HCT116 (cell line): ENCODE measurements around the gene OR6B1. TPM values are rescaled to one million over a fixed set of nuclear protein-coding genes. Genes with fewer than 3 reads are reported as not detected.

ENCODE experiments used
- ATAC-seq: fragments of 200-7000 bp; cut with Tn5 transposase; 2 replicates; pipeline ENCODE4 v1.9.1; 2020; ENCODE audit warnings: mild to moderate bottlenecking, moderate library complexity
- BruUV-seq: library from RNA; stranded (reverse); fragments of 400-500 nt; replicated peaks from 2 replicates; lab custom pipeline; 2021; lab: Mats Ljungman, UMichigan
- CTCF ChIA-PET: fragments of 300-600 bp; sonication (Branson Sonifier 250); formaldehyde crosslinking; loops from one replicate; lab custom pipeline; 2021; ENCODE audit warnings: antibody characterized with exemption; lab: Charles Lee
- POLR2A ChIA-PET: fragments of 300-600, 350-600 bp; sonication (Branson Sonifier 250); formaldehyde crosslinking; loops from one replicate; lab custom pipeline; 2021; ENCODE audit warnings: antibody characterized with exemption; lab: Charles Lee
- RAD21 ChIA-PET, 2 experiments: fragments of 300-600 bp; sonication (Branson Sonifier 250); formaldehyde crosslinking; loops; one replicate each; lab custom pipeline; 2023; ENCODE audit warnings: low total read pairs in 2 of 2; ENCODE audit not compliant: uncharacterized antibody in 2 of 2, unreplicated experiment in 2 of 2, low non-redundant PET in 1 of 2; lab: Charles Lee
- DNase-seq: peaks from one replicate; pipeline ENCODE4 v3.0.0-alpha.2; 2010; ENCODE audit warnings: low read depth, low spot score
- H2AFZ ChIP-seq: fragments of 200-600 bp; shearing (Covaris generic), sonication (generic); 2 replicates; pipeline ENCODE4 v1.6.1; 2017; ENCODE audit warnings: low read depth, mixed run types, mixed read lengths, antibody characterized with exemption, low read length; ENCODE audit not compliant: poor library complexity, severe bottlenecking
- H3K27ac ChIP-seq: 2 replicates; pipeline ENCODE4 v1.5.1; 2012; ENCODE audit warnings: low read depth, low read length
- H3K27me3 ChIP-seq: fragments of 200-600 bp; sonication (generic); 2 replicates; pipeline ENCODE4 v1.6.1; 2016; ENCODE audit warnings: mixed run types, low read length, mixed read lengths; ENCODE audit not compliant: insufficient read depth
- H3K36me3 ChIP-seq, 2 experiments: fragments of 200-500 bp in 1 of 2; fragments of 200-600 bp in 1 of 2; sonication (Bioruptor generic) in 1 of 2; sonication (generic) in 1 of 2; 2 replicates each; pipeline versions ENCODE4 v1.5.1 to v1.6.1; 2014 to 2016; ENCODE audit warnings: low read length in 2 of 2, inconsistent platforms in 1 of 2, mixed read lengths in 1 of 2, mixed run types in 1 of 2; ENCODE audit not compliant: insufficient read depth in 2 of 2, control insufficient read depth in 1 of 2
- H3K4me1 ChIP-seq, 2 experiments: fragments of 200-600 bp in 1 of 2; sonication (generic) in 1 of 2; 2 replicates each; pipeline versions ENCODE4 v1.5.1 to v1.6.1; 2012 to 2017; ENCODE audit warnings: low read length in 2 of 2, inconsistent platforms in 1 of 2, mild to moderate bottlenecking in 1 of 2, mixed read lengths in 1 of 2, mixed run types in 1 of 2, moderate library complexity in 1 of 2; ENCODE audit not compliant: insufficient read depth in 2 of 2, control insufficient read depth in 1 of 2
- H3K4me2 ChIP-seq: fragments of 200-600 bp; sonication (generic); 2 replicates; pipeline ENCODE4 v1.6.1; 2017; ENCODE audit warnings: mixed run types, low read length, mixed read lengths
- H3K4me3 ChIP-seq, 2 experiments: fragments of 200-600 bp in 1 of 2; sonication (generic) in 1 of 2; replicated peaks in 1 of 2; 2 replicates each; pipeline ENCODE4 v1.5.1; 2011 to 2016; ENCODE audit warnings: low read length in 2 of 2, control low read depth in 1 of 2, low read depth in 1 of 2, mild to moderate bottlenecking in 1 of 2, mixed read lengths in 1 of 2, mixed run types in 1 of 2
- H3K79me2 ChIP-seq: fragments of 200-600 bp; sonication (generic); 2 replicates; pipeline ENCODE4 v1.6.1; 2017; ENCODE audit warnings: mild to moderate bottlenecking, mixed run types, low read length, moderate library complexity, mixed read lengths; ENCODE audit not compliant: insufficient read depth
- H3K9ac ChIP-seq: fragments of 200-600 bp; sonication (generic); 2 replicates; pipeline ENCODE4 v1.6.1; 2016; ENCODE audit warnings: low read length, mixed read lengths
- H3K9me2 ChIP-seq: fragments of 200-600 bp; sonication (generic), shearing (Covaris generic); 2 replicates; pipeline ENCODE4 v1.6.1; 2017; ENCODE audit warnings: mixed run types, mild to moderate bottlenecking, moderate library complexity; ENCODE audit not compliant: insufficient read depth
- H3K9me3 ChIP-seq, 2 experiments: fragments of 200-500 bp in 1 of 2; fragments of 200-600 bp in 1 of 2; sonication (Bioruptor generic) in 1 of 2; sonication (generic) in 1 of 2; 2 replicates each; pipeline ENCODE4 v1.6.1; 2014 to 2017; ENCODE audit warnings: low read length in 2 of 2, mixed read lengths in 2 of 2, inconsistent platforms in 1 of 2, low read depth in 1 of 2, mild to moderate bottlenecking in 1 of 2, mixed run types in 1 of 2, moderate library complexity in 1 of 2; ENCODE audit not compliant: control insufficient read depth in 1 of 2, insufficient read depth in 1 of 2
- H4K20me1 ChIP-seq: fragments of 200-600 bp; sonication (generic), shearing (Covaris generic); 2 replicates; pipeline ENCODE4 v1.6.1; 2017; ENCODE audit warnings: mixed run types, mild to moderate bottlenecking, moderate library complexity; ENCODE audit not compliant: insufficient read depth
- FOSL1 ChIP-seq: IDR thresholded peaks from 2 replicates; pipeline ENCODE4 v1.6.1; 2012; ENCODE audit warnings: low read depth
- SIN3A ChIP-seq: IDR thresholded peaks from 2 replicates; pipeline ENCODE4 v1.6.1; 2012; ENCODE audit warnings: low read depth
- SP1 ChIP-seq: IDR thresholded peaks from 2 replicates; pipeline ENCODE4 v1.6.1; 2012; ENCODE audit warnings: low read depth
- ZNF274 ChIP-seq: fragments of 200-500 bp; sonication (Bioruptor generic); IDR thresholded peaks from 2 replicates; pipeline ENCODE4 v1.6.1; 2014; ENCODE audit warnings: mild to moderate bottlenecking, low read depth, low read length, inconsistent platforms
- intact Hi-C: fragments of 100-400 bp; cut with micrococcal nuclease; formaldehyde crosslinking; loops from 2 replicates; pipeline ENCODE4 v1.10.0; 2022
- total RNA-seq: library from RNA; stranded (reverse); gene quantifications from one replicate; pipeline ENCODE4 v1.2.1, GENCODE V29; 2021; ENCODE audit not compliant: unreplicated experiment

OR6B1 gene
- total RNA-seq, 1 experiment from 2014 or later = not detected

DNA sequence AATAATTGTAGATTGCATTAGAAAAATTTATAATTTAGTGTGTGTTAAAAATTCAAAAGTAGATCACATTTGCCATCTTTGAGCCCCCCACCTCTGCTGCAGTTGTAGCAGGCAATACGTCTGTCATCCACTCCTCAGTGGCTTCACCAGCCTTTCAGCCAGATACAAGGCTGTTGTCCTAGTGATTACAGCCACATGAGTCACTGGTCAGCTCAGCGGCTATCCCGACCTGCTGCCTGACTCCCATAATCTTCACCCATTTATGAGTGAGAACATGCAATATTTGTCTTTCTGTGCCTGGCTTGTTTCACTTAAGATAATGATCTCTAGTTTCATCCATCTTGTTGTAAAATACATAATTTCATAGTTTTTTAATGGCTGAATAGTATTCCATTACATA is 57.8 kb downstream of the OR6B1 start:
- Histone ChIP-seq H2AFZ (peak overlapping the region; percentile 68), H3K79me2 (no peaks in the 10 kb centered on the region), H3K4me2 (no peak overlapping the region), H3K4me1 (peaks cover 0 to 4% of the 10 kb centered on the region in 2 experiments; a peak in 1 of 4 replicates), H3K9ac (no peak overlapping the region), H3K4me3 (no peak overlapping the region), H4K20me1 (no peaks in the 10 kb centered on the region), H3K9me3 (no peaks in the 10 kb centered on the region), H3K9me2 (no peaks in the 10 kb centered on the region), H3K36me3 (no peaks in the 10 kb centered on the region), H3K27ac (no peak overlapping the region), H3K27me3 (no peaks in the 10 kb centered on the region)
- RAD21 ChIA-PET = no interaction called here
- POLR2A ChIA-PET = no interaction called here
- intact Hi-C loops = no loop called here
- TF ChIP-seq SIN3A (no peak), FOSL1 (0 out of 2 replicates have a peak, but pooled peaks have one; percentile 15), ZNF274 (no peak), SP1 (no peak)
- CTCF ChIA-PET = no interaction called here
- ATAC-seq (peak; percentile 63; the same call in 1 of the 2 replicates), DNase-seq (no peak)
- BruUV-seq = no TSS peak

Other genes with a start within 250 kb of the OR6B1 start
- not detected for gene CTAGE6, start 242.6 kb upstream of the OR6B1 start, total RNA-seq
- gene TCAF1, start 98.1 kb upstream of the OR6B1 start, total RNA-seq = 58.4 TPM
- gene OR2F2, start 65.1 kb upstream of the OR6B1 start, total RNA-seq = not detected
- not detected for gene OR2F1, start 45.5 kb upstream of the OR6B1 start, total RNA-seq
- not detected for gene OR2A5, start 48.6 kb downstream of the OR6B1 start, total RNA-seq
- not detected for gene OR2A25, start 69.5 kb downstream of the OR6B1 start, total RNA-seq
- not detected for gene OR2A12, start 86.0 kb downstream of the OR6B1 start, total RNA-seq
- gene OR2A2, start 109.3 kb downstream of the OR6B1 start, total RNA-seq = not detected
- not detected for gene OR2A14, start 122.9 kb downstream of the OR6B1 start, total RNA-seq
- gene CTAGE4, start 183.1 kb downstream of the OR6B1 start, total RNA-seq = 6.0 TPM
- 17.4 TPM for gene ARHGEF35, start 195.5 kb downstream of the OR6B1 start, total RNA-seq
- gene OR2A42, start 239.3 kb downstream of the OR6B1 start, total RNA-seq = not detected